DMS79 (cell line): ENCODE data around the gene GTF2F2.

Experiments used
- DNase-seq: peaks from one replicate; lab custom pipeline; 2025; lab: John Stamatoyannopoulos, UW

The GTF2F2 gene

GRCh38 chr13:45119991-45120864 is at the start of gene GTF2F2:
GTF2F2 (plus strand) TSS chr13:45120510; CDS start chr13:45120656, 146 bp downstream.
- DNase-seq, result peak; percentile 37

GRCh38 chr13:45073809-45074208 is 46.5 kb upstream of the GTF2F2 start:
- no peak for DNase-seq

- no peak for DNase-seq
These were observed 45.6 kb upstream of the GTF2F2 start for GRCh38 chr13:45074721-45075120.

- DNase-seq, result no peak
These were observed 42.3 kb upstream of the GTF2F2 start for GRCh38 chr13:45078003-45078402.

- no peak for DNase-seq
These were observed 37.3 kb upstream of the GTF2F2 start for GRCh38 chr13:45082964-45083363.

- DNase-seq, result no peak
These were observed 35.8 kb upstream of the GTF2F2 start for GRCh38 chr13:45084515-45084914.

- no peak for DNase-seq
These were observed 33.8 kb upstream of the GTF2F2 start for GRCh38 chr13:45086484-45086883.

- DNase-seq, result peak; percentile 5
These were observed 27.6 kb upstream of the GTF2F2 start for GRCh38 chr13:45092663-45093062.

GRCh38 chr13:45100573-45101262 is 19.6 kb upstream of the GTF2F2 start:
- DNase-seq, result no peak

- DNase-seq, result no peak
These were observed 18.8 kb upstream of the GTF2F2 start for GRCh38 chr13:45101327-45102018.

GRCh38 chr13:45102136-45102507 is 18.2 kb upstream of the GTF2F2 start:
- DNase-seq, result no peak

GRCh38 chr13:45103449-45103848 is 16.9 kb upstream of the GTF2F2 start:
- no peak for DNase-seq

GRCh38 chr13:45104261-45104660 is 16.0 kb upstream of the GTF2F2 start:
- DNase-seq, result no peak

GRCh38 chr13:45105895-45106294 is 14.4 kb upstream of the GTF2F2 start:
- DNase-seq, result no peak

GRCh38 chr13:45107539-45107938 is 12.8 kb upstream of the GTF2F2 start:
- DNase-seq, result no peak

- no peak for DNase-seq
These were observed 11.6 kb upstream of the GTF2F2 start for GRCh38 chr13:45108716-45109101.

GRCh38 chr13:45109102-45109720 is 11.1 kb upstream of the GTF2F2 start:
- no peak for DNase-seq

GRCh38 chr13:45113233-45114224 is 6.8 kb upstream of the GTF2F2 start:
- no peak for DNase-seq

GRCh38 chr13:45119469-45119990 is 780 bp upstream of the GTF2F2 start:
- no peak for DNase-seq

GRCh38 chr13:45120967-45121831 is 889 bp downstream of the GTF2F2 start:
- no peak for DNase-seq
